IgD-negative memory B cell (primary cell): Measurements from ENCODE around the gene SIX1. TPM values are rescaled to one million over a fixed set of nuclear protein-coding genes. Genes with fewer than 3 reads are reported as not detected.

Experiments
- H3K27ac Mint-ChIP-seq, 3 donors: one replicate each; pipeline ENCODE4 v1.8.0; 2020 to 2022; ENCODE audit warnings: mild to moderate bottlenecking in 3 of 3, mixed read lengths in 3 of 3, moderate library complexity in 1 of 3
- H3K27me3 Mint-ChIP-seq: one replicate; pipeline ENCODE4 v1.8.0; 2021; ENCODE audit warnings: mixed read lengths
- H3K36me3 Mint-ChIP-seq: one replicate; pipeline ENCODE4 v1.8.0; 2020; ENCODE audit warnings: mild to moderate bottlenecking, mixed read lengths
- H3K4me1 Mint-ChIP-seq, 3 donors: one replicate each; pipeline ENCODE4 v1.8.0; 2020 to 2022; ENCODE audit warnings: mixed read lengths in 3 of 3, mild to moderate bottlenecking in 1 of 3
- H3K4me3 Mint-ChIP-seq, 4 donors: one replicate each; pipeline ENCODE4 v1.8.0; 2020 to 2022; ENCODE audit warnings: mild to moderate bottlenecking in 4 of 4, mixed read lengths in 4 of 4, moderate library complexity in 3 of 4
- H3K9me3 Mint-ChIP-seq, 3 donors: one replicate each; pipeline ENCODE4 v1.8.0; 2020 to 2021; ENCODE audit warnings: mixed read lengths in 3 of 3, mild to moderate bottlenecking in 1 of 3
- polyA plus RNA-seq: library from polyadenylated mRNA; unstranded; fragments of 300-500 nt; fragmentation: Illumina TruSeq; gene quantifications from one replicate; pipeline ENCODE4 v1.2.3, GENCODE V29; 2021

Gene SIX1
- polyA plus RNA-seq, 1 donor from 2014 or later = not detected

GRCh38 chr14:60641742-60642269 is 7.5 kb downstream of the SIX1 start:
- Mint-ChIP-seq H3K4me1 (peaks cover 10 to 13% (median 11%) of the 10 kb centered on the region in 3 donors), H3K4me3 (peak overlapping the region in 1 of 4 donors; percentile 52), H3K27ac (peak overlapping the region in 1 of 3 donors; percentile 12), H3K27me3 (peaks cover 73% of the 10 kb centered on the region), H3K9me3 (peaks cover 0 to 5% (median 0%) of the 10 kb centered on the region in 3 donors), H3K36me3 (no peaks in the 10 kb centered on the region)

GRCh38 chr14:60640859-60641741 is 8.2 kb downstream of the SIX1 start:
- H3K9me3 Mint-ChIP-seq = peaks cover 0 to 6% (median 0%) of the 10 kb centered on the region in 3 donors
- H3K27ac Mint-ChIP-seq = peak overlapping the region in 2 of 3 donors; percentile 65 to 77
- H3K4me3 Mint-ChIP-seq = peak overlapping the region in 2 of 4 donors; percentile 26 to 52
- H3K27me3 Mint-ChIP-seq = peaks cover 75% of the 10 kb centered on the region
- no peaks in the 10 kb centered on the region for H3K36me3 Mint-ChIP-seq
- H3K4me1 Mint-ChIP-seq = peaks cover 10 to 13% (median 11%) of the 10 kb centered on the region in 3 donors

GRCh38 chr14:60639674-60640073 is 9.6 kb downstream of the SIX1 start:
- Mint-ChIP-seq H3K4me1 (peaks cover 11 to 15% (median 13%) of the 10 kb centered on the region in 3 donors), H3K36me3 (no peaks in the 10 kb centered on the region), H3K27ac (peak overlapping the region in 1 of 3 donors; percentile 33), H3K27me3 (peaks cover 74% of the 10 kb centered on the region), H3K9me3 (peaks cover 0 to 6% (median 0%) of the 10 kb centered on the region in 3 donors), H3K4me3 (no peak overlapping the region)

GRCh38 chr14:60637479-60638315 is 11.6 kb downstream of the SIX1 start:
- Mint-ChIP-seq H3K4me1 (peaks cover 8 to 13% (median 10%) of the 10 kb centered on the region in 3 donors), H3K27me3 (peaks cover 59% of the 10 kb centered on the region), H3K9me3 (peaks cover 0 to 6% (median 0%) of the 10 kb centered on the region in 3 donors), H3K36me3 (no peaks in the 10 kb centered on the region), H3K4me3 (peak overlapping the region in 2 of 4 donors; percentile 20 to 53), H3K27ac (no peak overlapping the region)

GRCh38 chr14:60636879-60637478 is 12.3 kb downstream of the SIX1 start:
- peak overlapping the region in 1 of 4 donors; percentile 47 for H3K4me3 Mint-ChIP-seq
- peaks cover 0 to 6% (median 0%) of the 10 kb centered on the region in 3 donors for H3K9me3 Mint-ChIP-seq
- no peaks in the 10 kb centered on the region for H3K36me3 Mint-ChIP-seq
- peaks cover 56% of the 10 kb centered on the region for H3K27me3 Mint-ChIP-seq
- H3K4me1 Mint-ChIP-seq = peaks cover 10 to 18% (median 13%) of the 10 kb centered on the region in 3 donors
- no peak overlapping the region for H3K27ac Mint-ChIP-seq

GRCh38 chr14:60634153-60634552 is 15.1 kb downstream of the SIX1 start:
- Mint-ChIP-seq H3K36me3 (no peaks in the 10 kb centered on the region), H3K9me3 (peaks cover 0 to 3% (median 0%) of the 10 kb centered on the region in 3 donors), H3K27me3 (peaks cover 30% of the 10 kb centered on the region), H3K4me1 (peaks cover 10 to 18% (median 12%) of the 10 kb centered on the region in 3 donors), H3K4me3 (no peak overlapping the region), H3K27ac (no peak overlapping the region)

- peak overlapping the region in 2 of 4 donors; percentile 20 to 39 for H3K4me3 Mint-ChIP-seq
- H3K4me1 Mint-ChIP-seq = peaks cover 5 to 12% (median 12%) of the 10 kb centered on the region in 3 donors
- H3K27me3 Mint-ChIP-seq = peaks cover 22% of the 10 kb centered on the region
- H3K36me3 Mint-ChIP-seq = no peaks in the 10 kb centered on the region
- peak overlapping the region in 1 of 3 donors; percentile 21 for H3K27ac Mint-ChIP-seq
- H3K9me3 Mint-ChIP-seq = peaks cover 0 to 3% (median 0%) of the 10 kb centered on the region in 3 donors
These were observed 16.5 kb downstream of the SIX1 start for GRCh38 chr14:60632777-60633176.

GRCh38 chr14:60632257-60632656 is 17.0 kb downstream of the SIX1 start:
- H3K4me1 Mint-ChIP-seq = peaks cover 5 to 12% (median 12%) of the 10 kb centered on the region in 3 donors
- peaks cover 22% of the 10 kb centered on the region for H3K27me3 Mint-ChIP-seq
- H3K36me3 Mint-ChIP-seq = no peaks in the 10 kb centered on the region
- H3K4me3 Mint-ChIP-seq = peak overlapping the region in 1 of 4 donors; percentile 14
- H3K9me3 Mint-ChIP-seq = peaks cover 0 to 3% (median 0%) of the 10 kb centered on the region in 3 donors
- H3K27ac Mint-ChIP-seq = peak overlapping the region in 1 of 3 donors; percentile 21

GRCh38 chr14:60631842-60632241 is 17.4 kb downstream of the SIX1 start:
- H3K4me3 Mint-ChIP-seq = no peak overlapping the region
- peaks cover 20% of the 10 kb centered on the region for H3K27me3 Mint-ChIP-seq
- peaks cover 5 to 11% (median 10%) of the 10 kb centered on the region in 3 donors for H3K4me1 Mint-ChIP-seq

GRCh38 chr14:60630129-60630528 is 19.1 kb downstream of the SIX1 start:
- no peak overlapping the region for H3K27ac Mint-ChIP-seq
- H3K36me3 Mint-ChIP-seq = no peaks in the 10 kb centered on the region
- peaks cover 0 to 11% (median 10%) of the 10 kb centered on the region in 3 donors for H3K4me1 Mint-ChIP-seq
- H3K9me3 Mint-ChIP-seq = no peaks in the 10 kb centered on the region
- H3K27me3 Mint-ChIP-seq = peaks cover 9% of the 10 kb centered on the region
- H3K4me3 Mint-ChIP-seq = no peak overlapping the region

More at GRCh38 chr14:60631842-60632241, 17.4 kb downstream of the SIX1 start:
- Mint-ChIP-seq H3K36me3 (no peaks in the 10 kb centered on the region), H3K27ac (no peak overlapping the region), H3K9me3 (peaks cover 0 to 1% (median 0%) of the 10 kb centered on the region in 3 donors)

- peaks cover 0 to 11% (median 10%) of the 10 kb centered on the region in 3 donors for H3K4me1 Mint-ChIP-seq
- no peaks in the 10 kb centered on the region for H3K36me3 Mint-ChIP-seq
- no peak overlapping the region for H3K4me3 Mint-ChIP-seq
- H3K27me3 Mint-ChIP-seq = peaks cover 9% of the 10 kb centered on the region
- H3K9me3 Mint-ChIP-seq = no peaks in the 10 kb centered on the region
- no peak overlapping the region for H3K27ac Mint-ChIP-seq
These were observed 20.4 kb downstream of the SIX1 start for GRCh38 chr14:60628892-60629291.

GRCh38 chr14:60622917-60623257 is 26.4 kb downstream of the SIX1 start:
- H3K9me3 Mint-ChIP-seq = no peaks in the 10 kb centered on the region
- no peaks in the 10 kb centered on the region for H3K36me3 Mint-ChIP-seq
- peaks cover 4% of the 10 kb centered on the region for H3K27me3 Mint-ChIP-seq
- no peak overlapping the region for H3K4me3 Mint-ChIP-seq
- H3K27ac Mint-ChIP-seq = no peak overlapping the region
- peaks cover 0 to 12% (median 2%) of the 10 kb centered on the region in 3 donors for H3K4me1 Mint-ChIP-seq

GRCh38 chr14:60622210-60622916 is 26.9 kb downstream of the SIX1 start:
- Mint-ChIP-seq H3K9me3 (no peaks in the 10 kb centered on the region), H3K27me3 (peaks cover 4% of the 10 kb centered on the region)

GRCh38 chr14:60621386-60621785 is 27.9 kb downstream of the SIX1 start:
- no peak overlapping the region for H3K27ac Mint-ChIP-seq
- H3K4me3 Mint-ChIP-seq = no peak overlapping the region
- peaks cover 6% of the 10 kb centered on the region for H3K27me3 Mint-ChIP-seq
- H3K36me3 Mint-ChIP-seq = no peaks in the 10 kb centered on the region
- H3K4me1 Mint-ChIP-seq = peaks cover 2 to 18% (median 3%) of the 10 kb centered on the region in 3 donors
- H3K9me3 Mint-ChIP-seq = no peaks in the 10 kb centered on the region

More at GRCh38 chr14:60622210-60622916, 26.9 kb downstream of the SIX1 start:
- Mint-ChIP-seq H3K27ac (no peak overlapping the region), H3K4me1 (peaks cover 0 to 17% (median 2%) of the 10 kb centered on the region in 3 donors), H3K4me3 (no peak overlapping the region), H3K36me3 (no peaks in the 10 kb centered on the region)
